Peyer's patch (tissue), 4 donors: ENCODE measurements around the gene CSTF2.

ENCODE experiments used
- CTCF ChIP-seq, 6 experiments: fragments of 450-650 bp in 4 of 6; fragments of 200-600 bp in 2 of 6; sonication (generic) in 1 of 6; IDR thresholded peaks; one replicate each; pipeline ENCODE4 v1.5.1; 2017 to 2019; ENCODE audit warnings: antibody characterized with exemption in 6 of 6, mild to moderate bottlenecking in 3 of 6, moderate library complexity in 1 of 6
- POLR2A ChIP-seq, 2 donors: fragments of 450-650 bp; IDR thresholded peaks; one replicate each; pipeline ENCODE4 v1.5.1; 2017; ENCODE audit warnings: antibody characterized with exemption in 2 of 2, mild to moderate bottlenecking in 2 of 2, moderate library complexity in 2 of 2

GRCh38 chrX:100819837-100820666, at the start of gene CSTF2:
- TF ChIP-seq CTCF (IDR thresholded peaks at IDR 0.05) (peak in 3 of 6 experiments; percentile 36 to 40 (median 40)), POLR2A (IDR thresholded peaks at IDR 0.05) (peak in 1 of 2 donors; percentile 39)
